HG03135 (cell line): ENCODE data around the gene RARA.

ENCODE experiments used
- ATAC-seq: cut with Tn5 transposase; IDR thresholded peaks from one replicate; pipeline ENCODE4 v1.9.1; 2021; ENCODE audit warnings: mild to moderate bottlenecking, moderate library complexity; ENCODE audit not compliant: unreplicated experiment

RARA gene

DNA sequence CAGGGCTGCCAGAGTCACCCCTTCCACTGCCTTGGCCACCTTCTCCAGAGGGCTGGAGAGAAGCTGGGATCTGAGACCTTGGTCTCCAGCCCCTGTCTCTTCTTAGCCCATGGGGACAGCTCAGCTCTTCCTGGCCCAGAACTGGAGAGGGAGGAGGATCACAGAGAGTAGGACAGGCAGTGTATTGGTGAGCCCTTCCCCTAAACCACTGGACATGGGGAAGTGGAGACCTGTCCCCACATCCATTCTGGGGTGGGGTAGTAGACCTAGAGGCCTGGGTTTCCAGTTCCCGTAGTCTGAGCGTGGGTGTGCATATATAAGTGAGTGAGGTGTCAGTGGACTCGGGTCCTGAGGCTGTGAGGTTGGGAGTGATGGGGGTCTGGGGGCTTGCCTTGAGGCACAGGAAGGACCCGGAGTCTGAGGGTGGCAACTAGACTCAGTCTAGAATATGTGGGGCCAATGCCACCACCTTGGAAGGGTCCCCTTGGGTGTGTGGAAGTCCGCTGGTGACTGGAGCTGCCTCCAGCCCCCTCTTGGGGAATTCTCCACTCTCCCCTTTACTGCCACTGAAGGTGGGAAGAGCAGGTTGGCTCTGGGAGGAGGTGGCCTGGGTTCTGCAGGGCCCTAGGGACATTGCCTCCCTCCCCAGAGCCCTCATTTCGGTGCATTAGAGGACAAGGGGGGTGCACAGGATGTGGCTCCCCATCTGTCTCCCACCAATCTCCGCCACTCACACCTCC is 35.6 kb downstream of the RARA start:
- ATAC-seq: no peak

DNA sequence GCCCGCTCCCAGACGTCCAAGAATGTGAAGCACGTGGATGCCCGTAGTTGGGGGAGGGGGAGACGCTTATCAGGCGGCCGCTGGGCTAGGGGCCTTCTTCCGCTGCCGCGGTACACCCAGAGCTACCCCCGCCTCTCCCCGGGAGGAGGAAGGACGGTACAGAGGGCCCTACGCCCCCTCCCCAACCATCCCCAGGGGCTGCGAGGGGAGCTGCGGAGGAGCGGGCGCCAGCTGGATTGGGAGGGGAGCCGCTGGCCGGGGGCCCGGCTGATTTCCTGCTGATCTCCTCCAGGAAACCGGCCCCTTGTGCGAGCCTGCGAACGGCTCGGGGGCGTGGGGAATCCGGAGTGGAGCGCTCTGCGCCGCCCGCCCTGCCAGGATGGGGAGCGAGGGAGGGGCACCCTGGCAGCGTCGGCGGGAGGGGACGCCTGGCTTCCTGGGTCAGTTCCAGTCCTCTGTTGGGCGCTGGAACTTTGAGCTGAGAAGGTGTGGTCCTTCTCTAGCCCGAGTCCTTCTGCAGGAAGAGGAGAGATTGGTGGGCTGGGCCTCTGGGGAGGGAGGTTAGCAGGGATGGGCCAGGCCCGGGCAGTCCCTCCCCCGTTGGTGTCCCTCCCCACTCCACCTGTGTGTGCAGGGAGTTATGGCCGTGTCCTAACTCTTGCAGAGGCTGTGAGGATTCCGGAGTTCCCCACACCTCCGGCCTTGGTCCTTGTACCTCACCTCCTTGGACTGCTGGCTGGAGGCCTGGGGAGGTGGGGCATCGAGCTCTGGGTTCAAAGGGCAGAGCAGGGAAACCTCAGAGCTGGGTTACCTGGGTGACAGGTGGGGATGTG is 36.4 kb downstream of the RARA start:
- no peak for ATAC-seq

DNA sequence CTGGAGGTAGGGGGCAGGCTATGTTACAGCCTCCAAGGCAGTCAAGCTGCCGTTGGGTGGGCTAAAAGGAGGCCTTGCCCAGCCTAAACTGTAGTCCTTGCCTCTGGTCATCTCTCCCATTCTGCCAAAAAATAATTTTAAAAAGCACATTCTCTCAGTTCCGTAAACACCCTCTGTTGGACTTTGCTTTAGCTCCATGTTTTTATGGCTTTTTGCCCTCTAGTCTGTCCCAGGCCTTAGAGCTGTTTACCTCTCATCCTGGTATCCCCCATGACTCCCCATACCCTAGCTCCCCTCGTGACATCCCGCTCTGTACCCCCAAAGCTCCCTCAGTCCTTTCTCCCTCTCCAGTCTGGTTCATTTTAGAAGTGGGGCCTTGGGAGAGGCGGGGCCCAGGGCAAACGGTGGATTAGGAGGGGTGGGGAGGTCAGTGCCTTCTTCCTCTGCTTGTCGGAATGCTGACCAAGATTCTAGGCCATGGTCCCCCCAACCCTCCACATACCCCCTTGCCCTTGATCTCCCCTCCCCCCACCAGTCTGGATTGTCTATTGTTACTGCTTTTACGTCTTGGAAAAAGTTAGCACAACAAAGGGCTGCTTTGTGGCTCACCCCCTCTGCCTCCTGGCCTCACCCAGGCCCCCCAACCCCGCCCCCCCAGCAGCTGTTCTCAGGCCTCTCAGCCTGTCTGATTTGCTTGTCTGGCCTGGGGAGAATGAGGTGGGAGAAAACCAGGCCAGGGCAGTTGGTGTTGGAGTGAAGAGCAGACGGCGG is 37.2 kb downstream of the RARA start:
- ATAC-seq: no peak

DNA sequence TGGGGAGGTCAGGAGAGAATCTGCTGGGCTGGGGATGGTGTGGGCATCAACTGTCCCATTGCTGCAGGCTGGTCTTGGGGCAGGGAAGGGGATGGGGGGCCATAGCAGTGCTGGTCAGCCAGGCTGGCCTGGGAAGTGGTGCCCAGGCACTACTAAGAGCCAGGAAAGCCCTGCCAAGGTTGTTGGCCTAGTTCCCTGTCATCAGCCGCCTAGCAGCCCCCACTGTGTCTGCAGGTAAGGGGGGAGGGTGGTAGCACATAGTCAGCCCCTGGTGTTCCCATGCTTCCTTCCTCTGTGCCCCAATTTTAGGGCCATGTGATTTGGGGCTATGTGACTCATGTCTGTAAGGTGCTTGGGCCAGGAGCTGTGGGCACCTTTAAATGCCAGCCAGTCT is 37.8 kb downstream of the RARA start:
- ATAC-seq: no peak

DNA sequence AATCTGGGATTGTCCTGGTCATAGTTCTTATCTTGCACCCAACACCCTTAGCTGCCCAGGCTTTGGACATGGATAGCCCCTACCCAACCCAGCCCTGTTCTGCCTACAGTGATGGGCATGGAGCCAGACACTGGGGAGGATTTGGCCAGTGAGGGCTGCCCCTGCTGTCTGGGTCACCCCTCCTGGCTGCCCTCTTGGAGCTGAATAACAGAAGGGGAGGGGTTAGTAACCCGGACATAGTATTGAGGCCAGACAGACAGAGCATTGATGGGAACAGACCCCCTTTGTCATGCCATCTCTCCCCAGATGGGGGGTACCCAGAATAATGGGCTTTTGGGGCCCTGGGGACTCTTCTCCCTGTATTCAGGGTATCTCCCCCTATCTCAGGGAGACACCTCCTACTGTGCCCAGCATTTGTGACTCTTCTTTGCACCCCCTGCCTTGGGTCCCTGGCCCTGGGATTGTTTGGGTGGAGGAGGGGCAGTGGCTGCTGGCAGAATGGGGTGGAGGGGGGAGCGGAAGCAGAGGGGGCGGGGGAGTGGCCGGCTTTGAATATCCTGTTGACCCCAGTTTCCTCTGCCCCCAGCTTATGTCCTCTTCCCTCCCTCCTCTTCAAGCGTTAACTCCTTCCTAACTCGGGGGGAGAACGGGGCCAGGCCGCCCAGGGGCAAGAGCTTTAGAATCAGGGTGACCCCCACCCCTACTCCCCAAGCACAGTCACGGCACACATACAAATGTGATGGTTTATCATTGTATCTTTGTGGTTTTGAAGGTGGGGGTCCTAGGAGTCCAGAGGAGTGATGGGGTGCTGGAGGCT is 38.5 kb downstream of the RARA start:
- ATAC-seq: no peak

DNA sequence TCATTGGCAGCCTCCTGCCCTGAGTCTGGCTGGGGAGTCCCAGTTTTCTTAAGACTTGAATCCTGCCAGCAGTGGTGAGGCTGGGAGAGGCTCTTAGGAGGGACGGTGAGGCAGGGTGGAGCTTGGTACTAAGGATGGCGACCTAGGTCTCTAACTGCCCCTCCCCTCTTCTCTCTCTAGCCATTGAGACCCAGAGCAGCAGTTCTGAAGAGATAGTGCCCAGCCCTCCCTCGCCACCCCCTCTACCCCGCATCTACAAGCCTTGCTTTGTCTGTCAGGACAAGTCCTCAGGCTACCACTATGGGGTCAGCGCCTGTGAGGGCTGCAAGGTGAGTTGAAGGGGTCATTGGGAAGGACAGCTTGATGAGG is 39.1 kb downstream of the RARA start:
- ATAC-seq: no peak

DNA sequence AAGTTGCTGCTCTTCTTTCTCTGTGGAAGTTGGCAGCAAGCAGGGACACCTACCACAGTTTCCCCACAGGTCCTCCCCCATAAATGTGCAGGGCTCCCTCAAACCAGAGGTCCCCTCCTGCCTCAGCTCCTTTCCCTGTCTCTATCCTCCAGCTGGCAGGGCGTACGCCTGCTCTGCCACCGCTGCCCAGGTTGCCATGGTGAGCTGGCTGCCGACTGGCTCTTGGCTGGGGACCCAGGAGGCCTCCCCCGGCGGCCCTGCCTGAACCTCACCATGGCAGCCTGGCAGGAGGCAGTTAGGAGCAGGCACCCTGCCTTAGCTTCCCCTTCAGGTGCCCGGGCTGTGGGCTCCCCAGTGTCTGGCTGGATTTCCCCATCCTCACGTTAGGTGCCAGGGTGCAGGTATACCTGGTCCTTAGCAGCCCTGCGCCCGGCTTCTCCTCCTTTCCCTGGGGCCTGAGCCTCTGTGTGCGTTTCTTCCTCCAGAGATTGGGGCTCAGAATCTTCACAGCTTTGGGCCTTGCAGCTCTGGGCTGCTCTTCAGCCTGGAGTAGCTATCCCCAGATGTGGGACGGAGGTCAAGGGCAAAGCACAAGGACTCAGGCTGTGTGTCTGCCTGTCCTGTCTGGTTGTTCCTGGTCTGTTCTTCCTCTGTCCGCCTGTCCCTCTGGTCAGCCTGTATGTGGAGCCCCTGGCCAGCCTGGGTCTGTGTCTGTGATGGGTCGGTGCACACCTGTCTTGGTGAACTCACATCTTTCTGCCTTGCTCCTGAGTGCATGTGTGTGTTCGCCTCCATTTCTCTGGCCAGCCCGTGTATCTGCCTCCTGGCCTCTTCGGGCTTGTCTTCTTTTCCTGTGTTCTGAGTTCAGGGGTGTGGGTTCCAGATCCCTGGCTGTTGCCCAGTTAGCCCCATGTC is 39.8 kb downstream of the RARA start:
- no peak for ATAC-seq

DNA sequence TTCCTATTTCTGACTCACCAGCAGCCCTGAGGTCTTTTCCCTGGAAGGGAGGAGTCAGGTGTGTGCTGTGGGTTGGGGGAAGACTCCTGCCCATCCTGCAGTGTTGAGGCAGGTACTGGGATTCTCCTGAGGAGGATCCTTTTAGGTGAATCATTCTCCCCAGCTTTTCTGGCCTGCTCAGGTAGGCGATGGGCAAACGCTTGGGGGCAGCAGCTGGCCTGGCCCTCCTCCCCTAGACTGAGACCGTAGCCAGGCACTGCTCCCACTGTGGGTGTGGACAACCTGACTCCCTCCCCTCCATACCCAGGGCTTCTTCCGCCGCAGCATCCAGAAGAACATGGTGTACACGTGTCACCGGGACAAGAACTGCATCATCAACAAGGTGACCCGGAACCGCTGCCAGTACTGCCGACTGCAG is 40.5 kb downstream of the RARA start:
- no peak for ATAC-seq

DNA sequence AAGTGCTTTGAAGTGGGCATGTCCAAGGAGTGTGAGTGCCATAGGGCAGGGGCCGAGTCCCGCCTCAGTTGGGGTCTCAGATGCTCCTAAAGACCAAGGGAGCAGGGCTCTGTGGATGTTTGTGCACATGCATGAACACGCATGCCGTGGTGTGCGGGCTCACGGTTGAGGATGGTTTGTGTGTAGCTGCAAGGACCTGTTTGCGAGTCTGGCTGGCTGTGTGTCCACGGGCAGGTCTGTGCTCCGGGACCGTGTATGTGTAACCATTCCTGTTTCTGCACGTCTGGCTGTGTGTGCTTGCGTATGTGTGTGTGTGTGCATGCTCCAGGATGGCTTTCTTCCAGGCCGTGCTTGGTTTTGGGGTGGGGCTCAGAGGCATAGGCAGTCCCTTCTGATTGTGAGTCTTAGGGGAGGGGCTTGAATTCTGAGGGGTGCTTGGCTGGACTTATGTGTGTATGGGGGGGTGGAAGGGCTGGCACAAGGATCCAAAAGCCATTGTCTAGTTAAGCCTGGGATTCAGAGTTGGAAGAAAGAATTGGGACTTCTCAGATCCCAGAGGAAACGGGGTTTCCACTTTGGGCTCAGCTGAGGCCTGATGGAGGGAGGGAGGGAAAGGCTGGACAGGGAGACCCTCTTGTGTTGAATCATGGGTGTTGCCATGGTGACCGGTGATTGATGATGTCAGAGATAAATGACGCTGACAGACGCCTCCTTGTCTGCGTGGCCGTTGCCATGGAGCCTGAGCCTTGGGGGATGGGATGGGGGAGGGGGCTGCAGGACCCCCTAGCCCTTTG is 41.1 kb downstream of the RARA start:
- ATAC-seq: no peak

DNA sequence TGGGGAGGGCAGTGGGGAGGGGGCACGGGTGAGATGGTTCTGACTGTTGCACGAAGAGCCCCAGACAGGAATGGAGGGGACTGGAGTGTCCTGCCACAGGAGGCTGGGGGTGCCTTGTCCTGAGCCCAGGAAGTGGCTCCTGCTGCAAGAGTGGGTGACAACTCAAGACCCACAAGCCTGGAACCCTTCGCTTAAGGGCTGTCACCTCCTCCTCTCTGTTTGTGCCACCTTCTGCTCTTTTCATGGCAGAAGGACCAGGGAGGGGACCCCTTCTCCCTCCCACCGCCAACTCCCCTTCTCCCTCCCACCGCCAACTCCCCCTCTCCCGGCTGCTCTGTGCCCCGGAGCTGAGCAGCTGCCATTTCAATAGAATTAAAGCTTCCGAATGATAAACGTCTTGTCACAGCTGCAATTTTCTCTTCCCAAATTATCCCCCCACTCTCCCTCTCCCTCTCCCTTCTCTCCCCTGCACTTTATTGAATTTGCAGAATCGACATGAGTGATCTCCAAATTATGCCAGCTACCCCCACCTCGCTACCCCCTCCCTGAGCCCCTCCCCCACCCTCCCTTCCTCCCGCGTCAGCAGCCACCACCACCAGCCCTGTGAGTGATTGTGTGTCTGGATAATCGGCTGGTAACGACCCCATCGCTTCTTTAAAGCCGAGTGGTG is 41.8 kb downstream of the RARA start:
- ATAC-seq: no peak

DNA sequence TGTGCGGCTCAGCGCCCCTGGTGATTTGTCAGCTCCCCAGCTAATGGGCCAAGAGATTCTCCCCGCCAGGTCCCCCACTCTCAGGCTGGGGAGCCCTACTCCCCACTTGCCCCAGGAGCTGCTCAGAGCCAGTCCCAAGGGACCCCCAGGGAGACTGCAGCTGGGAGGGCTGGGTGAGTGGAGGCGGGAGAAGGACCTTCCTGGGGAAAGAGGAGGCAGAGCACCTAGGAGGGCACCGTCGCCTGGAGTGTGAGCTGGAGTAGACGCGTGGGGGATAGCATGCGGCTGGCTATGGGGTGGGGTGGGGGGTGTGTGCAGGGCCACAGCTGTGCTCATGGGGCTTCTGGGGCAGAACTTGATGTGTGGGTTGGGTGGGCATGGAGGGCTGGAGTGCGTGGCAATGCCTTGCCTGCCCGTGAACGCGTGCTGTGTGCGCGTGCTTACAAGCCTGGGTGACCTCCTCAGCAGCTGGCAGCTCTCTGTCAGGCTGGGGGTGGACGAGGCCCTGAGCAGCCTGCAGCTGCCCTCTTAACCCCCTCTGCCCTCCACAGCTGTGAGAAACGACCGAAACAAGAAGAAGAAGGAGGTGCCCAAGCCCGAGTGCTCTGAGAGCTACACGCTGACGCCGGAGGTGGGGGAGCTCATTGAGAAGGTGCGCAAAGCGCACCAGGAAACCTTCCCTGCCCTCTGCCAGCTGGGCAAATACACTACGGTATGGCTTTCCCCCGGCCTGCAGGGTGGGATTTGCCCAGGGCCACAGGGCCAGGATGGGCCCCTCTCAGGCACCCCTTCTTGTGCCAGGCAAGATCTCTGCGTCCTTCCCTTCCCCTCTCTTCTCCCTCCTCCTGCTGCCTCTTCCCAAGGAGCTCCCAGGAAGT is 42.6 kb downstream of the RARA start:
- no peak for ATAC-seq

DNA sequence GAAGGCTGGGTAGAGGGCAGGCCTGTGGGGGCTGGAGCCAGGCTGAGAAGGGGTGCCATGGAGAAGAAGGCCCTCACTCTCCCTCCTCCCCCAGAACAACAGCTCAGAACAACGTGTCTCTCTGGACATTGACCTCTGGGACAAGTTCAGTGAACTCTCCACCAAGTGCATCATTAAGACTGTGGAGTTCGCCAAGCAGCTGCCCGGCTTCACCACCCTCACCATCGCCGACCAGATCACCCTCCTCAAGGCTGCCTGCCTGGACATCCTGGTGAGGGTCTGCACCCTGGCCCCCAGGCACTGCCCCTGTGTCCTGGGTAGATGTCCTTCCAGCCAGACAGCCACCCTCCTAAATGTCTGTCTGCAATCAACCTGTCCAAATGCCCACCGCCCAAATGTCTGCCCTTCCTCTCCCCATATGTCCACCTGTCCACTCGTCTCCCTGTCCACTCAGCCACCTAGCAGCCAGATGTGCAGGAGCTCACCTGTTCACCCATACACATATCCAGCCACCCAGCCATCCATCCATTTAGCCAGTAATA is 43.3 kb downstream of the RARA start:
- ATAC-seq: no peak

DNA sequence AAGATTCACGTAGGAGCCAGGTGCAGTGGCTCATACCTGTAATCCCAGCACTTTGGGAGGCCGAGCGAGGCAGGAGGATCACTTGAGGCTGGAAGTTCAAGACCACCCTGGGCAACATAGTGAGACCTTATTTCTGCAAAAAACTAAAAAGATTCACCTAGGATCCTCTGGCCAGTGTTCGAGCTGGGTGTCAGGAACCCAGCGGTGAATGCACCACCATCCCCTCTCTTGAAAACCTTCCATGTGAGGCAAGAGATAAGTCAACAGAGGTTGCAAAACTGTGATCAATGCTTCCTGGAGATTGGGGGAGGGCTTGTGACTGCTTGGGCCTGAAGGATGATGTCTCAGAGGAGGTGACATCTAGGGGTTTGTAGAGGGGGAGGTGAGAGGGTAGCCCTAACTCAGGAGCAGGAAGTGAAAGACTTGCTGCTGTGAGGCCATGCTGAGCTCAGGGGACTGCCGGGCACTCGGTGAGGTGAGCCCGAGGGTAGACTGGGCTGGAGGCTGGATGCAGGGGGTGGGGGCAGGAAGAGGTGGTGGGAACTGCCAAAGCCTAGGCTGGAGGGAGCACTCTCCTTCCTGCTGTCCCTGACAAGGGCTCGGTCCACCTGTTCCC is 43.9 kb downstream of the RARA start:
- ATAC-seq: no peak

DNA sequence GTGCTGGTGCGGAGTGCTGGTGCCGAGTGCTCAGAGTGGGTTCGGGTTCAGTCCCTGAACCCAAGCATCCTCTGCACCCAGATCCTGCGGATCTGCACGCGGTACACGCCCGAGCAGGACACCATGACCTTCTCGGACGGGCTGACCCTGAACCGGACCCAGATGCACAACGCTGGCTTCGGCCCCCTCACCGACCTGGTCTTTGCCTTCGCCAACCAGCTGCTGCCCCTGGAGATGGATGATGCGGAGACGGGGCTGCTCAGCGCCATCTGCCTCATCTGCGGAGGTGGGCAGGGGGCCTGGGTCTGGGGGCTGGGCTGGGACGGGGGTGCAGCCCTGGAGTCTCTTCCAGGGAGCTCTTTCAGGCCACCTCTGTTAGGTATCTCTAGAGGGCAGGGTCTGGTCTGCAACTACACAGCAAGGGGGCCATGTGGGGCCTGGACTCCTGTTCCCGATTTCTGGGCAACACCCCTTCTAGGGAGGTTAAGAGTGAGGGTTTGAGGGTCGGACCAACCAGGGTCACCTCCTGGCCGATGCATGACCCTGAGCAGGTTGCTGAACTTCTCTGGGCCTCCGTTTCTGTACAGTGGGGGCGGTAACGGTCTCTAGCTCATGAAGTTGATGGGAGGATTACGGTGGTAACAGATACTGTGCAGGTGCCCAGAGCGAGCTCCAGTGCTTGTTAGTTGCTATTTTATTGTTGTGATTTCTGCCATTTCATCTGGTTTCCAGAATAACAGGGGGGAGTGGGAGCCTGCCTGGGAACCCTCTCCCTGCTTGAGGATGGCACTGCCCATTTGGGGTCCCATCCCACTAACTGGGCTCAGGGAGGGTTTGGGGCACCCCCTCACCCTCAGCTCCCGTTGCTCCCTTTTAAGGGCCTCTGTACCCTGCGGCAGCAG is 45.5 kb downstream of the RARA start:
- ATAC-seq: no peak

DNA sequence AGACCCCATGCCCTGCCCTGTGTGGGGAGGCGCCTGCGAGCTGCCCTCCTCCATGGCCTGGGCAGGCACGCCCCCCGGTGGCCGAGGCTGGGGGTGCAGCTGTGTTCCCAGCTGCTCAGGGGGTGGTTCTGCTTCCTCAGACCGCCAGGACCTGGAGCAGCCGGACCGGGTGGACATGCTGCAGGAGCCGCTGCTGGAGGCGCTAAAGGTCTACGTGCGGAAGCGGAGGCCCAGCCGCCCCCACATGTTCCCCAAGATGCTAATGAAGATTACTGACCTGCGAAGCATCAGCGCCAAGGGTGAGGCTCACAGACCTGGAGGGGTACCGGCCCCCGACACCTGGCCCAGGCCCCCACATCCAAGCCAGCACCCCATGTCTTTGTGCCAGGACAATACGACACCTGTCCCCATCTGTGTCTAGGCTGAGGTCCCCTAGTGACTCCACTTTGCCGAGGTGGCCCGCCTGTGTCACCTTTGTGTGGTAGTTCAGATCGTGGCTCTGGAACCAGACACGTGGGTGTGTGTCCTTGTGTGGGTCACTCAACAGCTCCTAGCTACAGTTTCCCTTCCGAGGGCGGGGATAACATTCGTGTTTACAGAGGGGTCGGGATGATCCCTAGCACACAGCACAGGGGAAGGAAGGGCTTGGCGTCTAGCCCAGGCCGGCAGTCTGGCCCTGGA is 46.3 kb downstream of the RARA start:
- no peak for ATAC-seq
